NAMALWA (cell line): Measurements from ENCODE around the gene PRDM8.
"Not testable (repeated sequence)": the region's sequence is repeated elsewhere in the genome, so short reads cannot be mapped to it uniquely, and the experiment has no call there.

Experiments used
- DNase-seq: peaks from one replicate; pipeline ENCODE4 v3.0.0-alpha.2; 2015; ENCODE audit warnings: low spot score

The PRDM8 gene

GRCh38 chr4:80228460-80228859, 31.2 kb downstream of the PRDM8 start:
- DNase-seq: no peak

GRCh38 chr4:80229128-80229527, 31.8 kb downstream of the PRDM8 start:
- DNase-seq: no peak

GRCh38 chr4:80229590-80229989, 32.3 kb downstream of the PRDM8 start:
- DNase-seq: no peak

- DNase-seq: no peak
Measured at GRCh38 chr4:80231180-80231579, 33.9 kb downstream of the PRDM8 start.

DNA sequence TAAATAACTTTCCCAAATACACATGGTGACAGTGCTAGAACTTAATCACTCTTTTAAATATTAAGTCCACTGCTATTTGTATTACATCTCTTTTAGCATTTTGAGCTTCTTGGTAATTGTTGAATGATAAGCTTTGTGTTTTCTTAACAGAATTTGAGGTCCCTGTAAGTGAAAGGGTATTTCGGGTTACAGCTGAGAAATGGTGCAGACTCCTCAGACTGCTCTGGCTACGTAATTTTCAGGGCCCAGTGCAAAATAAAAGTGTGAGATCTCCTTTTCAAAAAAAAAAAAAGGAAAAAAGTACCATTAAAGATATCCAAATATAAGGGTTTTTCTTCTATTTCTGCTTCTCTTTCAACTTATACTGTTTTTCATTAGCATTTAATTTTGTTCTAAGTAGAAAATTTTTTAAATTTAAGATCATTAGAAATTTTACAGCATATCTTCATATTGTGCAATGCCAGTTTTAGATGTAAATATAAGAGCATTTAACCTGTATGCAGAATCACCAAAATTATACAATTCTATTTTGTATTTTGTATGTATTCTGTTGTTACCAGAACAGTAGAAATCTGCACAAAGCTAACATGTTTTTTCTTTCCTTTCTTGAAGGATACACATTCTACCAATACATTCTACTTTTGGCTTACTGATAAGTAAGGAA, 35.5 kb downstream of the PRDM8 start:
- no peak for DNase-seq

GRCh38 chr4:80233390-80233789, 36.1 kb downstream of the PRDM8 start:
- no peak for DNase-seq

DNA sequence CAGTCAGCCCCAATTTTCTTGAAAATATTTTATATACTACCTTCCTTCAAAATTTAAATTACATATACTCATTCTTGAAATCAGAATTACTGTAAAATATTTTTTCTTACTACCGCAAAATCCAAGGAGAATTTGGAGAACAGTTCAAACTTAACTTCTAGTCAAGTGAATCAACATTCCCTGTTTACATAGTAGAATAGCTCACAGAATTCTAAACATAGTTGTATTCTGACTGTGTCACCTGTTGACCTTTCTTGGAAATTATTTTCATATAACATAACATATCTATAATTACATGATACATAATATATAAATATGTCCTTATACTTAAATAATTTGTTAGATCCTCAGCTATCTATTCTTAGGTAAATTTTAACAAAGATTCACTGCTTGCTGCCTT, 38.1 kb downstream of the PRDM8 start:
- no peak for DNase-seq

- no peak for DNase-seq
Measured at GRCh38 chr4:80237992-80238391, 40.7 kb downstream of the PRDM8 start.

DNA sequence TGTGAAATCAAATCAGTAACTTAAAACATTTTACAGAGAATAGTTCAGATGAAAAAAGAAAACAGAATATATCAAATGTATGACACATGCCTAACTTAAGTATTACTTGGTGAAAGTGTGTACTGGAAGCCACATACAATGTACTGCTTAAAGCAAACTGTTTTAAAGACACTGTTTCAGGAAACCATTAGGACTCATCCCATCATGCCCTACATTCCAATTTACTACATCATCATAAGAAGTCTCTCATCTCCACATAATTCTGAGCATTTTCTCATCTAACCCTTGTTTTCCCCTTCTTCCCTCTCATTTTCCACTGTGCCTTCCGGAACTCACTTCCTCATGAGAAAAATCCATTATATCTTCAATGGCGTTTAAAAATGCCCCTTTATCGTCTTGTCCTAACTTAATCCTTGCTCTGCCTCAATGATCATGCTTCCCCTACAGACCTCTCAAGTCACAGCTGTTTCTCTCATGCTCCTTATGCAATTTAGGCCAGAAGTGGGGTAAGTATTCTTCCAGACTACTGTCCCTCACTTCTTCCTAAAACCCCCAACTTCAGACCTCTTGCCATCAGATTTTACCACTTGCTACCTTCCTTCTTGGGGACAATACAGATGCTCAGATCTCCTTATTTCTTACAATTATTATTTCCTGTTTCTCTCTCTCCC, 42.3 kb downstream of the PRDM8 start:
- DNase-seq: no peak

DNA sequence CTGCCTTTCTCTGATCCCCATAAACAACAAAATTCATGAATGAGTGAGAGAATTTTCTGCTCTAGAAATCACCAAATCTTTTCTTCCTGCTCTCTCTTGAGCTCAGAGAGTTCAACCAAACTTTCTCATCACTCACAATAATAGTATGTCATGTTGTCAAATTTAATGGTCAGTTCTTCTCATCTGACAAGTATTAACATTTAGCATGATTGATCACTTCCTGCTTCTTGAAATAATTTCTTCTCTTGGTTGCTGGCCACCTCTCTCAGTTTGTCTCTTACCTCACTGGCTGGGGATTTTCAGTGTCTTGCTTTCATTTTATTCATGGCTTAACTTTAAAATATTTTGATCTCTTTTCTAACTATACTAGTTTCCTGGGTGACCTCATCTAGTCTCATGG, 43.7 kb downstream of the PRDM8 start:
- no peak for DNase-seq

DNA sequence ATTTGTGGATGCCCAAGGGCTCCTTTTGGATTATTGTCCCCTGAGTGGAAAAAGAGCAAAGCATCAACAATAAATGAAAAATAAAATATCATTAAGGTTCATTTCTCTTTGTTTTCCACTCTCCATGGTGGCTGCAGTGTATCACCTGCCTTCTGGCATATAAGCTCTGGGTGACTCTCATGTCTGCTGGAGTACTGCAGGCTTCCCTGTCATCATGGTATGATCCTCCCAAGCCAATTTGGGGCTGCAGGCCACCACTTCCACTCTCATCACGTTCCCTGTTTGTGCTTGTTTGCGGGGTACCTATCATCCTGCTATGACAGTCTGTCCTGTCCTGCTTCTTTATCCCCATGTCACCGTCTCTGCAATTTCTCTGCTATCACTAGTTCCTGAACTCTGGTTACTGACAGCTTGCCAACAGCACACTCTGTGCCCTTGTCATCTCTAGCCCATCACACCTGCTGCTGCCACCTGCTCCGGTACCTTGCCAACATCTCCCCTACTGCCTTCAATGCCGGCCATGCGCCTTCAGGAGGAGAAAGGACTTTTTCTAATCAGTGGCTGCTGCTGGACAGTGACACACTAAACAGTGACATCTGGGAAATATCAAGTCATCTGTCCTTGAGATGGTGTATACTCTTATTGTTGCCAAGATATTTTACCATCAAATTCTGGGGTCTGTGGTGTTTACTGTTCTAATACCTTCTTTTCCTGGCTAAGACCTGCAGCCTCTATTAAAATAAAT, 46.1 kb downstream of the PRDM8 start:
- no peak for DNase-seq

GRCh38 chr4:80247484-80247883, 50.2 kb downstream of the PRDM8 start:
- not testable (repeated sequence) for DNase-seq

GRCh38 chr4:80249144-80249543, 51.8 kb downstream of the PRDM8 start:
- DNase-seq: no peak

DNA sequence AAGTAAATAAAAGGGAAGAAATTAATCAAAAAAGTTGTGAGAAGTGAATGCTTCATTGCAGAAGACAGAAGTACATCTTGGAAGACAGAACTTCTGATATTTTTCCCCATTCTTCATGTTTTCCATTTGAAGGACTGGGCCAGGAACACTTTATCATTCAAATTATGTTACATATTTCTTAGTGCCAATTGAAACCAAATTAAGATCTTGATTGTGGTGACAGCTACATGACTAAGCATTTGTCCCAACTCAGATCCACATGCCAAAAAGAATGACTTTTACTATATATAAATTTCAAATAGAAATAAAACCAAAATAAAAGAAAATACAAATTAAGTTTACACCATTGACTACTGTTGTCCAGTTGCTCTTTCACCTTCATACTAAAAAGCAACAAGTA, 55.1 kb downstream of the PRDM8 start:
- no peak for DNase-seq

GRCh38 chr4:80252953-80253352, 55.6 kb downstream of the PRDM8 start:
- no peak for DNase-seq

DNA sequence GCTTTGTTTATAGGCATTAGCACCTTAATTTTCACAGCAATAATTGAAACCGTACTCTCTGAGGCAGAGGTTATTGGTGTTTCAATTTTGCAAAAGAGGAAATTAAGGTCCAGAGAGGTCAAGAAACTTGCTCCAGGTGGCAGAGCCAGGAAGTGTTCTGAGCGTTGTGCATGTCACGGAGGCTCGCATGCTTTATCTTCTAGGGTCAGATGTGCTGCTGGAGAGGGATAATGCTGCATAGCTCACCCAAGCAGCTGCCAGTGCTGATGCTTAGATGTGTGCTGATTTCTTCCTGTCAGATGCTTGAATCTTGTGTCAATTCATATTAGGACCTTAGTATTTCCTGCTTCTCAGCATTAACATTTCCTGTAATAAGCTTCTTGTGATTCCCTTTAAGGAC, 56.2 kb downstream of the PRDM8 start:
- no peak for DNase-seq
